Activated CD8-positive, alpha-beta memory T cell treated with anti-CD3 and anti-CD28 coated beads for 4 hours (primary cell): ENCODE data around the gene PJA2.
"Not testable (repeated sequence)": the region's sequence is repeated elsewhere in the genome, so short reads cannot be mapped to it uniquely, and the experiment has no call there.

Experiments used
- DNase-seq, 2 donors: peaks; one replicate each; pipeline ENCODE4 v3.0.0-alpha.2; 2020; ENCODE audit warnings: low read depth in 2 of 2

The PJA2 gene

GRCh38 chr5:109309326-109310063 is 100.3 kb downstream of the PJA2 start:
- no peak for DNase-seq

GRCh38 chr5:109307951-109308350 is 101.8 kb downstream of the PJA2 start:
- DNase-seq, result no peak

GRCh38 chr5:109307456-109307855 is 102.3 kb downstream of the PJA2 start:
- no peak for DNase-seq

GRCh38 chr5:109305352-109305751 is 104.4 kb downstream of the PJA2 start:
- no peak for DNase-seq

- DNase-seq, result no peak
These were observed 105.5 kb downstream of the PJA2 start for GRCh38 chr5:109304309-109304708.

- DNase-seq, result no peak
These were observed 109.4 kb downstream of the PJA2 start for GRCh38 chr5:109300367-109300766.

- no peak for DNase-seq
These were observed 110.2 kb downstream of the PJA2 start for GRCh38 chr5:109299557-109299956.

GRCh38 chr5:109298794-109299193 is 111.0 kb downstream of the PJA2 start:
- no peak for DNase-seq

- no peak for DNase-seq
These were observed 111.9 kb downstream of the PJA2 start for GRCh38 chr5:109297900-109298299.

GRCh38 chr5:109291090-109291489 is 118.7 kb downstream of the PJA2 start:
- DNase-seq, result no peak

GRCh38 chr5:109290231-109290630 is 119.5 kb downstream of the PJA2 start:
- no peak for DNase-seq

GRCh38 chr5:109286628-109287027 is 123.1 kb downstream of the PJA2 start:
- not testable (repeated sequence) for DNase-seq
